GM21381 (cell line): ENCODE measurements around the gene ST6GALNAC5.

Source experiments
- ATAC-seq: cut with Tn5 transposase; IDR thresholded peaks from one replicate; pipeline ENCODE4 v1.9.1; 2021; ENCODE audit warnings: mild to moderate bottlenecking, moderate library complexity; ENCODE audit not compliant: unreplicated experiment

ST6GALNAC5 gene

DNA sequence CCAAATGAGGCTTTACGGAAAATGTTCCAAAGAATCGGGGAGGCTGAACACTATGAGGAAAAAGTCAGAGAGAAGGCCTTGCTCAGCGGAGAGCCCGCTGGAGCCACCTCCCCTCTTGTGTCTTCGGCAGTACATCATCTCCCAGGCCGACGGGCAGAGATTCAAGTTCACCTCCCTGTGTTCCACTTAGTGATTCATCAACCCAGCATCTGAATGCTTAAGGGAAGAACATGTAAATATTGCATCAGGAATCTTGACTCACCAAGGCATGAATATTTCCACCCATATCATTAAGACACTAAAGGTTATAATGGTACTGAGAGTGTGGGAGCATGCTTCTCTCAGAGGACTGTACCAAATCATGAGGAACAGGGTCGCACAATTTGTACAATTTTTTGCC is 172.5 kb downstream of the ST6GALNAC5 start:
- ATAC-seq, result no peak

DNA sequence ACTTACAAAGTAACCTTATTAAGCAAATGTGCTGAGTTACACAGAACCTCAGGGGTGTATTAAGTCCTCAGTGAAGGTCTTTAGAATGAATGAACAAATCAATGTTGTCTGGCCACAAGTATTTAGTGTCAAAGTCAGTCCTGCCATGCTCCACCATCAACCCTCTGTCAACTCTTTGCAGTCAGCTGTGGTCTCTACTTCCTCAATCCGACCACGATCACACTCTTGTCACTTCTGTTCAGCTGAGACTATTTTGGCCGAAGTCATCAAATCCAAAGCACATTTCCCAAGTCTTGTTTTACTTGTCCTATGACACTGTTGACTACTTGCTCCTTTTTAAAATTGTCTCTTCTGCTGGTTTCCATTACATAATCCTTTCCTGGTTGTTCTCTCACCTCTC is 173.5 kb downstream of the ST6GALNAC5 start:
- no peak for ATAC-seq

DNA sequence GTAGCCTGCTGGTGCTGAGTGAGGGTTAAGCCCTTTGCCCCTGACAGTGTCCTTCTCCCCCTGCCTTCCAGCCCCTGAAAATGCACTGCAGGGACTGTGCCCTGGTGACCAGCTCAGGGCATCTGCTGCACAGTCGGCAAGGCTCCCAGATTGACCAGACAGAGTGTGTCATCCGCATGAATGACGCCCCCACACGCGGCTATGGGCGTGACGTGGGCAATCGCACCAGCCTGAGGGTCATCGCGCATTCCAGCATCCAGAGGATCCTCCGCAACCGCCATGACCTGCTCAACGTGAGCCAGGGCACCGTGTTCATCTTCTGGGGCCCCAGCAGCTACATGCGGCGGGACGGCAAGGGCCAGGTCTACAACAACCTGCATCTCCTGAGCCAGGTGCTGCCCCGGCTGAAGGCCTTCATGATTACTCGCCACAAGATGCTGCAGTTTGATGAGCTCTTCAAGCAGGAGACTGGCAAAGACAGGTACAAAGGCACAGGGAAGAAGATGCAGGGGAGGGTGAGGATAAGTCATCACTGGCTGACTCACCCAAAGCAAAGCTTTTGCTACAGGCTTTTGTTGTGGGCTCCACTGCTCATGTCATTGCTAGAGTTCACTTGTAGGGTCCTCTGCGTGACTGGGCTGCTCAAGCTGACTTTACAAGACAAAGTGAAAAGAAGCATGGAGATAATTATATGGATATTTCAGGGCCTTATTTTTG is 177.0 kb downstream of the ST6GALNAC5 start:
- no peak for ATAC-seq

DNA sequence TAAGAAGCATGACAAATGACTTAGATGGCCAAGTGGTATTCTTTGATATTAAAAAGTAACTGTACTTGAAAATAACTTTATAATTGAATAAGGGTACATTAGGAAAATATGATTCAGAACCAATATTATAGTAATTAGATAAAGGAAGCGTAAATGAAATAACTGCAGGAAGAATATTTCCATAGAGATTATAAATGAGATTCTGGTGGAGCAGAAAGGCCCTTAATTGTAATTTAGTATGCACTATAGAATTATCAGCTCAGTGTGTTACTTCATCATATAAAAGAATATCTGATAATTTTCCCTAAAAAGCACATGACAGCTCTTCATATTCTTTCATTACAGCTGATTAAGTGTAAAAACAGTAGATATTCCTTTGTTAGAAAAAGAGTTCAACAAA is 180.3 kb downstream of the ST6GALNAC5 start:
- ATAC-seq, result no peak

DNA sequence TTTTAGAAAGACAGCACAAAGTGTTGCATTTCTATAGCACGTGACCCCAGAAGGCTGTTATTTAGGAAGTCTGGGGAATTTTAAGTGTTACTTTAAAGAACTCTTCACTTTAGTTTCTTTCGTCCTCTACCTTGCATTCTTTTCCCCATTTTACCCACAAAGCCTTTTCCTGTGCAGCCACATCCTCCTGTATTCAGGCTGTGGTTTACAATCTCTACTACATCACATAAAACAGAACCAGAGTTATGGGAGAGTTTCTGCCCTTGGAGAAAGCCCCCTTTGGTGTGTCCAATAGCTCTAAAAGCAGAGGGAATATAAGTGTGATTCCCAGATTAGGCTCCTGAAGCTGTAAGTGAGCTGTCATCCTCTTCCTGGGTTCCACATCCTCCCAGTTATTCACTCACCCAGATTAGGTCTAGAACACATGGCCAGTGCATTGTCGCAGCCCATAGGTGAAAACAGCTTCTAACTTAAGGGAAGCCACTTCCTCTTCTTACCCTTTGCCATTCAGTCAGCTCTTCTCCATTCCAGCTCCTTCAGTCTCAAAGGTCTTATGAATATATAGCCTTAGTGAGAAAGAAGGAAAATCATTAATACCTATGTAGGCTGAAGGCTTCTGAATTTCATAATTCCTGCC is 180.8 kb downstream of the ST6GALNAC5 start:
- ATAC-seq, result no peak

DNA sequence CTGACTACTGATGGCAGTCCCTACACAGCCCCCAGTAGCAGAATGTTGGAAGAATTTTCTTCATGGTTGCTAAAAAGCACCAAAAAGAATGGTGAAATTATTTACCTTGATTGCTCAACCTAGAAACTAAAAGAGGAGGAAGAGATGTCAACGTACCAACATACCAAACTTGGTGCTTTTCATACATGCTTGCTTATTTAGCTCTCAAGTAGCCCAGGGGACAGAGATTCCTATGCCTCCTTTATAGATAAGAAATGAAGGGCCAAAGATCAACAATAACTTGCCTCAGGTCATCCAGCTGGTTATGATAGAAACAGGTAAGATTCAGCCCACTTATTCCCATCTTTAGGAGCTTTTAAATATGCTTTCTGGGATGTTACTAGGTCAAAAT is 181.3 kb downstream of the ST6GALNAC5 start:
- ATAC-seq, result no peak

DNA sequence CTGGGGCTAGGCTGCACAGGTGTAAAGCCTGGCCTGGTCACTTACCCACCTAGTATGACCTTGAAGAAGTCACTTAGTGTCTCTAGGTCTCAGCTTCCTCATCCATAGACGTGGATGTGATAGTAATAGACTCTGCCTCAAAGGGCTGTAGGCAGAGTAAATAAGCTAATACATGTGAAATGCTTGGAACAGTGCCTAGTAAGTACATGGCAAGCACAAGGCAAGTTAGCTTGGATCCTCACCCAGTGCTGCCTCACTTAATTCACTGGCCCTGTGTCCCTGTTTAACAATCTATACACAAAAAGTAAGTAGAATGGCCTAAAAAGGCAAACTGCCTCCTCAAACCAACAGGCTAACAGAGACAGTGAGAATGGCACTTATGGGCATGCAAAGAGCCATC is 184.1 kb downstream of the ST6GALNAC5 start:
- ATAC-seq, result no peak

DNA sequence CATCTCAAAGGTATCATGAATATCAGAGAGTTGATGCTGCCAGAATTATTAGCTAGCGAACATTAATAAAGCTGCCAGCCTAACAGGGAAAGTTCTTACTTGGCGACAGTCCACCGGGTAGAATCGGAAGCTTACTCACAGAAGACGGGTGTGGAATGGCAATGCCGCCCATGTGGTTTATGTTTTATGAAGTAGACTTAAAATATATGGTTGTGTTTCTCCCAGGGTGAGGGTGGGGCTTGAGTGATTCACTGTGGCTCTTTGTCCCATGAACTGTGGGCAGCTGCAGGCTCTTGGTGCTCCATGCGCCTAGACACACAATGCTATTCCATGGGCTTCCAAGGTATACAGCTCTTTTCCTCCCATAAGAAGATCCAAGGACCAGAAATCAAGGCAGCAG is 189.2 kb downstream of the ST6GALNAC5 start:
- ATAC-seq, result no peak

DNA sequence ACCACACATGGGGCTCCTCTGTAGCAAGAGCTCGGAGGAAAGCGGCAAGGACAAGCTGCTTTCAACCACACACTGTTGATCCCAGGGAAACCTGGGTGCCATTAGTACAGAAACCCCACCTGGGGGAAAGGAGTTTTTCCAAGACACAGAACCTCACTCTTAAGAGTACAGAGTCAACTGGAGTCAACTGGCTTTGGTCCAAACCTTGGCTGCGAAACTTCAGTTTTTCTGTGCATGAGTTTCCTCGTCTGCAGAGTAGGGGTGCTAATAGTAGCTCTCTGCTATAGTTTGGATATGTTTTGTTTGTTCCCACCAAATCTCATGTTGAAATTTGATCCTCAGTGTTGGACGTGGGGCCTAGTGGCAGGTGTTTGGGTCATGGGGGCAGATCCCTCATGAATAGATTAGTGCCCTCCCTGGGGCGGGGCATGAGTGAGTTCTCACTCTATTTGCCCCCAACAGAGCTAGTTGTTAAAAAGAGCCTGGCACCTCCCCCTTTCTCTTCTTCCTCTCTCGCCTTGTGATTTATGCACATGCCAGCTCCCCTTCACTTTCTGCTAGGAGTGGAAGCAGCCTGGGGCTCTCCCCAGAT is 190.8 kb downstream of the ST6GALNAC5 start:
- no peak for ATAC-seq

DNA sequence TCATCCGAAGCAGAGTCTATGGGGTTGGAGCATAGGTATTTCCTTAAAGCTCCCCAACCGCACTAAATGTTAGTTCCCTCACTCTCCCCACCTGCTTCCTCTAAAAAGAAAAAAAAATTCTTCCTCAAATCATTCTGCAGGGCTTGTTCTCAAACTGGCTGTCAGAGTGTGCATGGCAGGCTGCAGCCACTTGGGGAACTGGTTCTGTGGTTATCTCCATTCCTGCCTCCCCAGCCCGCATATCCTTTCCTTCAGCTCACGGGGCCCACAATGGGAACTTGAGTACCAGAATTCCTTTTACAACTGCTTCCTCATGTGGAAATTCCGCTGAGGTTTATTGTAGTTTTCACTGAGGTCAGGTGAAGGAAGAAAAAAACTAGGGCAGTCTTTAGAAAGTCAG is 192.7 kb downstream of the ST6GALNAC5 start:
- no peak for ATAC-seq

DNA sequence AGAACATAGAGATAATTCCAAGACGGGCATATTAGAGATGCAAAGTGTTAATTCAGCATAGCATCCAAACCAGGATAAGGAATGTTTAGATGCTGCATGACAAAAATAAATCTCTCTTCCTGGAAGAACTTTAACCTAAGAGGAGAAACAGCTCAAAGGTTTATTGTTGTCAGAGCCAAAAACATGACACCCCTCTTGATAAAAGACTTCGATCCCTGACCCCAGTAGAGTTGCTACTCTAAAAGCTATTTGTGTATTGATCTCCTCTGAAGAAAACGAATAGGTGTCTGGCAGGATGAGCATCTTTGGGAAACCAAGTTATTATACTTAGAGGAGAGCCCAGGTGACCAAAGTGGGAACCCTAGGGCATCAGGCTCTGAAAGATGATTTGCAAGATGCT is 193.9 kb downstream of the ST6GALNAC5 start:
- no peak for ATAC-seq

DNA sequence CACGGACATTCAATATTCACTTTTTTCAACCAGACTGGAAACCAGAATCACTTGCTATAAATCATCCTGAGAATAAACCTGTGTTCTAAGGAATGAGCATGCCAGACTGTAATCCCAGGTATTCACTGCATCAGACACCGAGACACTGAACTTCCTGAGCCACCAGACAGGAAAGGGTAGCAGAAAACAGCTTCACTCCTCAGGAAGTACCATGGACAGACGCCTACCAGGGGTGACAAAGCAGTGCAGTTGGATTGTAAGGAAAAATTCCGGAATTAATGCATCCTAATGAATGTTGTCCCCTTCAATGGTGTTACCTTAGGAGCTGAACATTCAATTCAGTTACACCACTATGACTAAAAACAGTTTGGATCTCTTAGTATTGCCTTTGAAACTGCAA is 195.8 kb downstream of the ST6GALNAC5 start:
- ATAC-seq, result no peak

DNA sequence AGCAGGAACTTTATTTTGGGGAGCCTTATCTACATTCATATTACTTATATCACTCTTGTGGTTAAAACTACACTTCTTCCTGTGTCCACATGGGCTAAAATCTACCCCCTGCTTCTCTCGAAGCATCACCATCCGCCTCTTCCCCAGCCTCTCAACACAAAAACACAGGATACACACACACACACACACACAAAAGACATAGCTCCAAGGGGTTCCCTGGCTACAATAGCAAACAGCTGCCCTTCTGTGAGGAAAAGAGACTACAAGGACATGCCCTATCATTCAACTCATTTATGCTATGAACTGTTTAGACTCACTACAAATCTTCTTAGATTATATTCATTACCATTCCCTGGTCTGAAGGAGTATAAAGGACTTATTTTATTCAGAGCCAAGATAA is 197.0 kb downstream of the ST6GALNAC5 start:
- ATAC-seq, result no peak

DNA sequence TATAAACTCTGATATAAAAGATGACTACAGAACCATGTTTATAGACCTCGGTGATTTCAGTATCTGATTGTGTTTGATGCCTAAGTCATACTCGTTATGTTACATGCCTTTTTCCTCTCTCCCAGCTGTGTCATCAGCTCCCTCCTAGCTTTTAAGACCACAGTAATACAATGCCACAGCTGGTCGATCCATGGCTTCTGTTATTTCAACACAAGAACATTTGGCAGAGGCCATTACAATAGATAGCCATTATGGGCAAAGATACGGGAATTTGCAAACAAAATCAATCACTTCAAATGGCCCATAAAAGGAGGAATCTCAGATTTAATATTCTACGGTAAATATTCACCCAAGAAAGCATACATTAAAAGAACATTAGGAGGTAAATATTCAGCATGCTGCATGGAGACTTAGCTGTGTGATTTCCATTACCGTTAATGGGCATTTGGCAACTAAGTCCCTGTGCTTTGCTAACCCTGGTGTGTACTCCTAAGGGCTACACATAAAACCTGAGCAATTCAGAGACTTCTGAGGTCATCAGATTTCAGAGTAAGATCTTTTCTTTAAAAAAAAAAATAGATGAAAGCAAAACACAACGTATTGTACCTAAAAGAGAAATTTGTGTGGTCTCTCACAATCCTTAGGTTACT is 198.5 kb downstream of the ST6GALNAC5 start:
- ATAC-seq, result no peak

DNA sequence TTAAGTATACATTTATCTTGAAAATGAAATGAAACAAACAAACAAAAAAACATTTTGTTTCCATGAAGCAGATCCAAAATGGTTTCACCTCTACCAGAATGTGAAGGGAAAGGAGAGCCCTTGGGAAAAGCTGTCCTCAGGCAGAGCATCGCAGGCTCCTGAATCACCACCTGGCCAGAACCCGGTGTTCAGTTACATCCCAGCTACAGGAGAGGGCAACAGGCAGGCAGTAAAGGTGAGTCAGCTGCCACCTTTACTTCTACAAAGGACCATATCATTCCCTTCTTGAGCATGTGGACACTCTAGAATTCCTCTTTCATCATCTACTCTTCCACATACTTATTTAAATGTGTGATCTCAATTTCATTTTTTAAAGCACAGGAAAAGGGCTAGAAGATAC is 200.7 kb downstream of the ST6GALNAC5 start:
- no peak for ATAC-seq

DNA sequence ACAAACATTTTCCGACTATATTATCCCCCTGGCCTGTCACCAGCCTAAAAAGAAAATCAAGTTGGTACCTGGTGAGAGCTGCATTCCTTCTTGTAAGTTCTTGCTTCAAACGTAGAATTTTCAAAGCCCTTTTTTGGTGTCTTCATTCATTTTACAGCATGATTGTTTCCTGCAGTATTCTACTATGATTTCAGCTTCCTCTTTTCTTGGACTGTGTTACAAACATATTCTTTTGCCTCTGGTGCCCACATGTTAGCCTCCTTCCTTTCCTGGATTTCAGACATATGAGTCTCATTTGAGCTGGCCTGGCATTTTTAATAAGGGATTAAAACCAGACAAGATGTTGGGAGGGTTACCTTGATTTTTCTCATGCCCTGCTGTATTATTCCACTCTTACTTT is 209.5 kb downstream of the ST6GALNAC5 start:
- no peak for ATAC-seq

DNA sequence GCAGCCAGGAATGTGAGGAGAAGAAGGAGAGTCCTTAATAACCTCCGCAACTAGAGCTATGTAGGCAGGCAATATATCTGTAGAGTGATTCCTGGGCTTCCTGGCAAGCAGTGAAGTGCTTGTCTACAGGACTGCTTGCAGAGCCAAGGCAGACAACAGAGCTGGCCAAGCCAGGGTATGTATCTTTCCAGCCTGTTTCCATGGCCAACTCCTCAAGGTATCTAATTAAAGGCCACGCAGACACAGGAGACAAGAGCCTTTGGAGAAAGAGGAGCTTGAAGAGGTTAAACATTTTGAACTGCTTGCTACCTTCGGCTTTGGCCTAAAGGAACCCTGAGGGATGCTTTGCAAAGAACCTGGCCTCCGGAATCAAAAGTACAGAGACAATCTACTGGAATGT is 214.6 kb downstream of the ST6GALNAC5 start:
- no peak for ATAC-seq

DNA sequence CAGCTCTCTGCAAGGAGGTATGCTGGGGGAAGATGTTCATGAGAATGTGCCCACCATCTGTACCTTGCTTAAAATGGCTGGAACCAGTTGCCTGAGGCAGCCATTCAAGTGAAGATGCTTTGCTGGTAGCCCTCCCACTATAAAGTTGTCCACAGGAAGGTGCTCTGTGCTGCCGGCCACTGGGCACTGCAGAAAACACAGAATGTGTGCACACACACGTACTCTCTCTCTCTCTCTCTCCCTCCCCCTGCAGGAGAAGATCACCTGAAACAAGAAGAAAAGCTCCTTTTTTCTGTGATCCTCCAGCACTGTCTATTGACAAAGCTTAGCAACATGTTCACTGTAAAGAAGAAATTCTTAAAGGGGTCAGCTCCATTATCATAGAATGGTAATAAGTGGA is 217.2 kb downstream of the ST6GALNAC5 start:
- ATAC-seq, result no peak

DNA sequence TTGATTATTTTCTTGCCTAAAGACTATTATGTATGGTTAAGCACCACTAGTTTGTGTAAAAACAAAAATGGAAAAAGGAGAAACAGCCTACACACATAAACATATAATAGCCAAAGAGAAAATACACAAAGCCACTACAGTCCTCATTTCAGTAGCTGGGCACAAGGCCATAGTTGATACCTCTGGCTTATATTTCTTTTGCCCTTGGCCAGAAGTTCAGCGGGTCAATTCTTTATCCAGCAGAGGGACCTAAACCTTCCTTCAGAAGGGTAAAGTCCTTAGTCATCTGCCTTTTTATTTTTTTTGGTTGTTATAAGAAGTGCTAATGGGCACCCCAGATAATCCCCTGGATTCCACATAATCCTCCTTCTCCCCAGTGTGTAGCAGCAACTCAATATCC is 217.8 kb downstream of the ST6GALNAC5 start:
- no peak for ATAC-seq

DNA sequence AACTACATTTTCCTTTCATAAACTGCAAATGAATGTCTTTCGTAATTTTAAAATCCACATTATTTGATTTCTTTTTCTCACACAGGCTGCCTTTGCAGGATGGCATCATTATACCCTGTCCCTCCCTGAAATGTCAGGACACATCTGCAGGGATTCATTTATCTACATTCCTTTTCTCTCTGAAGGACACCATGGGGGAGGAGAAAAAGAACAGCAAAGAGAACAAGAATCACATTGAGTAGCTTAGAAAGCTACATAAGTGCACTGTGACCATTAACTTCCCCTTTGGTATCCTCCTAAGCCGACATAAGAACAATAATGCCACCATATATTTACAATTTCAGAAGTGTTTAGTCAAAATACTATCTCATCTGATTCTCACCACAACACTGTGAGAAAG is 222.5 kb downstream of the ST6GALNAC5 start:
- no peak for ATAC-seq

DNA sequence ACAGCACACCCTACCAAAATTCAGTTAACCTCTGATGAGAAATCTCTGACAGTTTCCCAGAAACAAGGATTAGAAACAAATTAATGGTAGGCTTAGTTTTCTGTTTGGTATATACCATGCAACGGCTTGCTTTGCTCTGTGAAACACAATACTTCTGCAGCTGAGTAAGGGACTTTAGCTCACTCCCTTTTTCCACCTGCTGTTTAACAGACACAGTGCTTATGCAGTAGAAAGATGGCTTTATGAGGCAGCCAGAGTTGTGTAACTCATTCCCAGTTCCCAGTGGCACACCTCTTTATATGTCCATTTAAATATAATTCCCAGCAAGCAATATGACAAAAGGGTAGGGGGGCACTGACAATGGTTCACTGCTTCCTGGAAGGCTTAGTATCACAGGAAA is 228.0 kb downstream of the ST6GALNAC5 start:
- ATAC-seq, result no peak
